WTC11 (cell line): Measurements from ENCODE around the gene LRRC8C. TPM values are rescaled to one million over a fixed set of nuclear protein-coding genes. Genes with fewer than 3 reads are reported as not detected.

Source experiments
- ATAC-seq: fragments of 200-7000 bp; cut with Tn5 transposase; 2 replicates; pipeline ENCODE4 v1.10.0; 2021; ENCODE audit warnings: mild to moderate bottlenecking, moderate library complexity
- CTCF ChIA-PET: fragments of 300-600 bp; sonication (Branson Sonifier 250); formaldehyde crosslinking; loops from one replicate; lab custom pipeline; 2021; ENCODE audit warnings: antibody characterized with exemption; lab: Charles Lee
- POLR2A ChIA-PET: fragments of 350-600 bp; sonication (Branson Sonifier 250); formaldehyde crosslinking; loops from one replicate; lab custom pipeline; 2021; ENCODE audit warnings: antibody characterized with exemption; lab: Charles Lee
- DNase-seq: peaks from one replicate; pipeline ENCODE4 v3.0.0; 2021; ENCODE audit warnings: low spot score
- H3K27ac Mint-ChIP-seq: 2 replicates; pipeline ENCODE4 v1.8.0; 2021; ENCODE audit warnings: mixed read lengths
- H3K27me3 Mint-ChIP-seq: 2 replicates; pipeline ENCODE4 v1.8.0; 2021; ENCODE audit warnings: low read depth, mild to moderate bottlenecking, moderate library complexity, mixed read lengths
- H3K36me3 Mint-ChIP-seq: 2 replicates; pipeline ENCODE4 v1.8.0; 2021; ENCODE audit warnings: mixed read lengths
- H3K4me1 Mint-ChIP-seq: 2 replicates; pipeline ENCODE4 v1.8.0; 2022; ENCODE audit warnings: mixed read lengths
- H3K4me3 Mint-ChIP-seq: 2 replicates; pipeline ENCODE4 v1.8.0; 2021; ENCODE audit warnings: mild to moderate bottlenecking, moderate library complexity, mixed read lengths
- H3K9me3 Mint-ChIP-seq: 2 replicates; pipeline ENCODE4 v1.8.0; 2021; ENCODE audit warnings: mixed read lengths
- CBFB ChIP-seq: sonication (generic); formaldehyde crosslinking; IDR thresholded peaks from 2 replicates; pipeline ENCODE4 v1.8.1; 2022; ENCODE audit warnings: mild to moderate bottlenecking, low read depth, missing genetic modification reagents
- EMX1 ChIP-seq: fragments of 250-450 bp; sonication (Bioruptor Pico); IDR thresholded peaks from 2 replicates; pipeline ENCODE4 v1.8.0; 2021; ENCODE audit warnings: mild to moderate bottlenecking
- ESRRA ChIP-seq: sonication (generic); formaldehyde crosslinking; IDR thresholded peaks from 2 replicates; pipeline ENCODE4 v1.8.1; 2022; ENCODE audit warnings: mild to moderate bottlenecking, missing genetic modification reagents, borderline replicate concordance
- GABPB1 ChIP-seq: sonication (generic); formaldehyde crosslinking; IDR thresholded peaks from 2 replicates; pipeline ENCODE4 v1.8.1; 2023; ENCODE audit warnings: mild to moderate bottlenecking, missing genetic modification reagents
- MYBL2 ChIP-seq: sonication (generic); formaldehyde crosslinking; IDR thresholded peaks from 2 replicates; pipeline ENCODE4 v1.8.1; 2023; ENCODE audit warnings: mild to moderate bottlenecking, moderate library complexity, missing genetic modification reagents
- NFATC4 ChIP-seq: fragments of 250-450 bp; sonication (Bioruptor Pico); IDR thresholded peaks from 2 replicates; pipeline ENCODE4 v1.9.0; 2021; ENCODE audit warnings: mild to moderate bottlenecking
- PRRX2 ChIP-seq: fragments of 250-450 bp; sonication (Bioruptor Pico); IDR thresholded peaks from 2 replicates; pipeline ENCODE4 v1.8.0; 2021; ENCODE audit warnings: mild to moderate bottlenecking
- RELA ChIP-seq: sonication (generic); formaldehyde crosslinking; IDR thresholded peaks from 2 replicates; pipeline ENCODE4 v1.8.1; 2022; ENCODE audit warnings: missing genetic modification reagents, mild to moderate bottlenecking, borderline replicate concordance
- SMAD3 ChIP-seq: sonication (generic); formaldehyde crosslinking; IDR thresholded peaks from 2 replicates; pipeline ENCODE4 v1.8.0; 2022; ENCODE audit warnings: missing genetic modification reagents, mild to moderate bottlenecking, borderline replicate concordance
- SOX15 ChIP-seq: fragments of 250-450 bp; sonication (Bioruptor Pico); IDR thresholded peaks from 2 replicates; pipeline ENCODE4 v1.9.0; 2021; ENCODE audit warnings: mild to moderate bottlenecking
- SP1 ChIP-seq: sonication (generic); formaldehyde crosslinking; conservative IDR thresholded peaks from 2 replicates; pipeline ENCODE4 v1.8.1; 2022; ENCODE audit warnings: missing genetic modification reagents
- TEAD4 ChIP-seq: sonication (generic); formaldehyde crosslinking; IDR thresholded peaks from 2 replicates; pipeline ENCODE4 v1.8.0; 2022; ENCODE audit warnings: mild to moderate bottlenecking, missing genetic modification reagents
- TP53 ChIP-seq: sonication (generic); formaldehyde crosslinking; IDR thresholded peaks from 2 replicates; pipeline ENCODE4 v1.8.1; 2023; ENCODE audit warnings: mild to moderate bottlenecking, missing genetic modification reagents
- ZNF263 ChIP-seq: sonication (generic); formaldehyde crosslinking; IDR thresholded peaks from 2 replicates; pipeline ENCODE4 v1.8.1; 2022; ENCODE audit warnings: low read depth, mild to moderate bottlenecking, moderate library complexity, missing genetic modification reagents
- ZNF396 ChIP-seq: fragments of 250-450 bp; sonication (Bioruptor Pico); IDR thresholded peaks from 2 replicates; pipeline ENCODE4 v1.8.0; 2021; ENCODE audit warnings: mild to moderate bottlenecking, moderate library complexity, borderline replicate concordance
- total RNA-seq: library from RNA; stranded (reverse); gene quantifications from 3 replicates; pipeline ENCODE4 v1.2.3, GENCODE V29; 2021
- TF ChIP-seq, protein P1 (sequence below): sonication (generic); formaldehyde crosslinking; IDR thresholded peaks from 2 replicates; pipeline ENCODE4 v1.8.0; 2023; ENCODE audit warnings: mild to moderate bottlenecking, missing genetic modification reagents
- TF ChIP-seq, protein P2 (sequence below): sonication (generic); formaldehyde crosslinking; IDR thresholded peaks from 2 replicates; pipeline ENCODE4 v1.8.1; 2022; ENCODE audit warnings: missing genetic modification reagents, borderline replicate concordance
- TF ChIP-seq, protein P3 (sequence below): sonication (generic); formaldehyde crosslinking; IDR thresholded peaks from 2 replicates; pipeline ENCODE4 v1.8.1; 2023; ENCODE audit warnings: mild to moderate bottlenecking, missing genetic modification reagents, borderline replicate concordance
- TF ChIP-seq, protein P4 (sequence below): sonication (generic); formaldehyde crosslinking; IDR thresholded peaks from 2 replicates; pipeline ENCODE4 v1.8.1; 2022; ENCODE audit warnings: low read depth, missing genetic modification reagents, borderline replicate concordance
- TF ChIP-seq, protein P5 (sequence below): sonication (generic); formaldehyde crosslinking; IDR thresholded peaks from 2 replicates; pipeline ENCODE4 v1.8.0; 2022; ENCODE audit warnings: mild to moderate bottlenecking, missing genetic modification reagents
- TF ChIP-seq, protein P6 (sequence below): fragments of 250-450 bp; sonication (Bioruptor Pico); IDR thresholded peaks from 2 replicates; pipeline ENCODE4 v1.8.0; 2021; ENCODE audit warnings: mild to moderate bottlenecking
- TF ChIP-seq, protein P7 (sequence below): sonication (generic); formaldehyde crosslinking; IDR thresholded peaks from 2 replicates; pipeline ENCODE4 v1.8.0; 2022; ENCODE audit warnings: mild to moderate bottlenecking, missing genetic modification reagents

LRRC8C gene
- total RNA-seq, 1 experiment from 2014 or later = 1.8 TPM

DNA sequence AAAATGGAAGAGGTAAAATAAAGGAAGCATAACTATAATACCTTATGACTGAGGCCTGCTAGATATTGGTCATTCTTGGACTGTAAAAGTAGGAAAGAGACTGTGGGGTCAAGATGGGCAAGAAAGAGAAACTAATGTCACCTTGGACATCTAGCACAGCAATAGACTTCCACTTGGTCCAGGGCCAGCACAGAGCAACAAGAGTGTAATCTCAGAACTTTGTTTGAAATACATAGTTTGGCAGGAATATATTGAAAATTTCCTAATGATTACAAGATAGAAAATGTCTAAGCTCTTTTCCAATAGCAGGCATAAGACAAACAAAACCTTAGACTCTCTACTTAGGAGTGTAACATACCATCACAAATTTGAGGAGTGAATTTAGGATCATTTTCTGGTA lies 4.6 kb downstream of the LRRC8C start:
- CTCF ChIA-PET = no interaction called here
- ATAC-seq = no peak

DNA sequence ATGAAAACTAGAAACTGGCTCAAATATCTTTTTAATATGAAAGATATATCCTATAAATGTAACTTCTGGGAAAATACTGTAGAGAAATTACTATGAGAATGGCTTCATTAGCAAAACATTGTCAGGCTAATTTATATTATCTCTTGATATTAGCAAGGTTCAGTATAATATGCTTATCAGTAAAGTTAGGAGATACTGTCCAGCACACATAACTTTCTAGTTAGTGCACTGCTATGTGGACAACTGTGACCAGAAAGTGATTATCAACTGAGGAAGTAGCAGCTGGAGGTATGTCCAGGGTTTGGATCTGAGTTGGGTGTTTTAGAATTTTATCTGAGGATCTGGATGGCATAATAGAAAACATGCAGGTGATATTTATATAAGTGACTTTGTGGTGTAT lies 7.5 kb downstream of the LRRC8C start:
- H3K27me3 Mint-ChIP-seq = peaks cover 7% of the 10 kb centered on the region
- no peaks in the 10 kb centered on the region for H3K4me1 Mint-ChIP-seq
- H3K4me3 Mint-ChIP-seq = no peak overlapping the region
- H3K27ac Mint-ChIP-seq = no peak overlapping the region
- H3K9me3 Mint-ChIP-seq = peaks cover 5% of the 10 kb centered on the region; the same call in 1 of the 2 replicates
- ChIA-PET POLR2A (no interaction called here), CTCF (no interaction called here)
- no peaks in the 10 kb centered on the region; the same call in 1 of the 2 replicates for H3K36me3 Mint-ChIP-seq
- DNase-seq = no peak
- ATAC-seq = no peak
- TF ChIP-seq SP1 (CRISPR knock-in tag) = no peak
- TF ChIP-seq ZNF396 (CRISPR knock-in tag) = no peak
- TF ChIP-seq NFATC4 = no peak
- TF ChIP-seq, protein P1, sequence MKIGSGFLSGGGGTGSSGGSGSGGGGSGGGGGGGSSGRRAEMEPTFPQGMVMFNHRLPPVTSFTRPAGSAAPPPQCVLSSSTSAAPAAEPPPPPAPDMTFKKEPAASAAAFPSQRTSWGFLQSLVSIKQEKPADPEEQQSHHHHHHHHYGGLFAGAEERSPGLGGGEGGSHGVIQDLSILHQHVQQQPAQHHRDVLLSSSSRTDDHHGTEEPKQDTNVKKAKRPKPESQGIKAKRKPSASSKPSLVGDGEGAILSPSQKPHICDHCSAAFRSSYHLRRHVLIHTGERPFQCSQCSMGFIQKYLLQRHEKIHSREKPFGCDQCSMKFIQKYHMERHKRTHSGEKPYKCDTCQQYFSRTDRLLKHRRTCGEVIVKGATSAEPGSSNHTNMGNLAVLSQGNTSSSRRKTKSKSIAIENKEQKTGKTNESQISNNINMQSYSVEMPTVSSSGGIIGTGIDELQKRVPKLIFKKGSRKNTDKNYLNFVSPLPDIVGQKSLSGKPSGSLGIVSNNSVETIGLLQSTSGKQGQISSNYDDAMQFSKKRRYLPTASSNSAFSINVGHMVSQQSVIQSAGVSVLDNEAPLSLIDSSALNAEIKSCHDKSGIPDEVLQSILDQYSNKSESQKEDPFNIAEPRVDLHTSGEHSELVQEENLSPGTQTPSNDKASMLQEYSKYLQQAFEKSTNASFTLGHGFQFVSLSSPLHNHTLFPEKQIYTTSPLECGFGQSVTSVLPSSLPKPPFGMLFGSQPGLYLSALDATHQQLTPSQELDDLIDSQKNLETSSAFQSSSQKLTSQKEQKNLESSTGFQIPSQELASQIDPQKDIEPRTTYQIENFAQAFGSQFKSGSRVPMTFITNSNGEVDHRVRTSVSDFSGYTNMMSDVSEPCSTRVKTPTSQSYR (CRISPR knock-in tag) = no peak
- no peak for TF ChIP-seq TEAD4 (CRISPR knock-in tag)
- TF ChIP-seq, protein P2, sequence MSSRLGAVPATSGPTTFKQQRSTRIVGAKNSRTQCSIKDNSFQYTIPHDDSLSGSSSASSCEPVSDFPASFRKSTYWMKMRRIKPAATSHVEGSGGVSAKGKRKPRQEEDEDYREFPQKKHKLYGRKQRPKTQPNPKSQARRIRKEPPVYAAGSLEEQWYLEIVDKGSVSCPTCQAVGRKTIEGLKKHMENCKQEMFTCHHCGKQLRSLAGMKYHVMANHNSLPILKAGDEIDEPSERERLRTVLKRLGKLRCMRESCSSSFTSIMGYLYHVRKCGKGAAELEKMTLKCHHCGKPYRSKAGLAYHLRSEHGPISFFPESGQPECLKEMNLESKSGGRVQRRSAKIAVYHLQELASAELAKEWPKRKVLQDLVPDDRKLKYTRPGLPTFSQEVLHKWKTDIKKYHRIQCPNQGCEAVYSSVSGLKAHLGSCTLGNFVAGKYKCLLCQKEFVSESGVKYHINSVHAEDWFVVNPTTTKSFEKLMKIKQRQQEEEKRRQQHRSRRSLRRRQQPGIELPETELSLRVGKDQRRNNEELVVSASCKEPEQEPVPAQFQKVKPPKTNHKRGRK (CRISPR knock-in tag) = no peak
- no peak for TF ChIP-seq CBFB (CRISPR knock-in tag)
- TF ChIP-seq, protein P3, sequence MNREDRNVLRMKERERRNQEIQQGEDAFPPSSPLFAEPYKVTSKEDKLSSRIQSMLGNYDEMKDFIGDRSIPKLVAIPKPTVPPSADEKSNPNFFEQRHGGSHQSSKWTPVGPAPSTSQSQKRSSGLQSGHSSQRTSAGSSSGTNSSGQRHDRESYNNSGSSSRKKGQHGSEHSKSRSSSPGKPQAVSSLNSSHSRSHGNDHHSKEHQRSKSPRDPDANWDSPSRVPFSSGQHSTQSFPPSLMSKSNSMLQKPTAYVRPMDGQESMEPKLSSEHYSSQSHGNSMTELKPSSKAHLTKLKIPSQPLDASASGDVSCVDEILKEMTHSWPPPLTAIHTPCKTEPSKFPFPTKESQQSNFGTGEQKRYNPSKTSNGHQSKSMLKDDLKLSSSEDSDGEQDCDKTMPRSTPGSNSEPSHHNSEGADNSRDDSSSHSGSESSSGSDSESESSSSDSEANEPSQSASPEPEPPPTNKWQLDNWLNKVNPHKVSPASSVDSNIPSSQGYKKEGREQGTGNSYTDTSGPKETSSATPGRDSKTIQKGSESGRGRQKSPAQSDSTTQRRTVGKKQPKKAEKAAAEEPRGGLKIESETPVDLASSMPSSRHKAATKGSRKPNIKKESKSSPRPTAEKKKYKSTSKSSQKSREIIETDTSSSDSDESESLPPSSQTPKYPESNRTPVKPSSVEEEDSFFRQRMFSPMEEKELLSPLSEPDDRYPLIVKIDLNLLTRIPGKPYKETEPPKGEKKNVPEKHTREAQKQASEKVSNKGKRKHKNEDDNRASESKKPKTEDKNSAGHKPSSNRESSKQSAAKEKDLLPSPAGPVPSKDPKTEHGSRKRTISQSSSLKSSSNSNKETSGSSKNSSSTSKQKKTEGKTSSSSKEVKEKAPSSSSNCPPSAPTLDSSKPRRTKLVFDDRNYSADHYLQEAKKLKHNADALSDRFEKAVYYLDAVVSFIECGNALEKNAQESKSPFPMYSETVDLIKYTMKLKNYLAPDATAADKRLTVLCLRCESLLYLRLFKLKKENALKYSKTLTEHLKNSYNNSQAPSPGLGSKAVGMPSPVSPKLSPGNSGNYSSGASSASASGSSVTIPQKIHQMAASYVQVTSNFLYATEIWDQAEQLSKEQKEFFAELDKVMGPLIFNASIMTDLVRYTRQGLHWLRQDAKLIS (CRISPR knock-in tag) = no peak
- no peak for TF ChIP-seq GABPB1
- TF ChIP-seq, protein P4, sequence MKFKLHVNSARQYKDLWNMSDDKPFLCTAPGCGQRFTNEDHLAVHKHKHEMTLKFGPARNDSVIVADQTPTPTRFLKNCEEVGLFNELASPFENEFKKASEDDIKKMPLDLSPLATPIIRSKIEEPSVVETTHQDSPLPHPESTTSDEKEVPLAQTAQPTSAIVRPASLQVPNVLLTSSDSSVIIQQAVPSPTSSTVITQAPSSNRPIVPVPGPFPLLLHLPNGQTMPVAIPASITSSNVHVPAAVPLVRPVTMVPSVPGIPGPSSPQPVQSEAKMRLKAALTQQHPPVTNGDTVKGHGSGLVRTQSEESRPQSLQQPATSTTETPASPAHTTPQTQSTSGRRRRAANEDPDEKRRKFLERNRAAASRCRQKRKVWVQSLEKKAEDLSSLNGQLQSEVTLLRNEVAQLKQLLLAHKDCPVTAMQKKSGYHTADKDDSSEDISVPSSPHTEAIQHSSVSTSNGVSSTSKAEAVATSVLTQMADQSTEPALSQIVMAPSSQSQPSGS (CRISPR knock-in tag) = no peak
- TF ChIP-seq, protein P5, sequence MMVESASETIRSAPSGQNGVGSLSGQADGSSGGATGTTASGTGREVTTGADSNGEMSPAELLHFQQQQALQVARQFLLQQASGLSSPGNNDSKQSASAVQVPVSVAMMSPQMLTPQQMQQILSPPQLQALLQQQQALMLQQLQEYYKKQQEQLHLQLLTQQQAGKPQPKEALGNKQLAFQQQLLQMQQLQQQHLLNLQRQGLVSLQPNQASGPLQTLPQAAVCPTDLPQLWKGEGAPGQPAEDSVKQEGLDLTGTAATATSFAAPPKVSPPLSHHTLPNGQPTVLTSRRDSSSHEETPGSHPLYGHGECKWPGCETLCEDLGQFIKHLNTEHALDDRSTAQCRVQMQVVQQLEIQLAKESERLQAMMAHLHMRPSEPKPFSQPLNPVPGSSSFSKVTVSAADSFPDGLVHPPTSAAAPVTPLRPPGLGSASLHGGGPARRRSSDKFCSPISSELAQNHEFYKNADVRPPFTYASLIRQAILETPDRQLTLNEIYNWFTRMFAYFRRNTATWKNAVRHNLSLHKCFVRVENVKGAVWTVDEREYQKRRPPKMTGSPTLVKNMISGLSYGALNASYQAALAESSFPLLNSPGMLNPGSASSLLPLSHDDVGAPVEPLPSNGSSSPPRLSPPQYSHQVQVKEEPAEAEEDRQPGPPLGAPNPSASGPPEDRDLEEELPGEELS (CRISPR knock-in tag) = no peak
- no peak for TF ChIP-seq PRRX2 (CRISPR knock-in tag)
- TF ChIP-seq TP53 = no peak
- no peak for TF ChIP-seq ESRRA (CRISPR knock-in tag)
- no peak for TF ChIP-seq EMX1 (CRISPR knock-in tag)
- no peak for TF ChIP-seq MYBL2

More for the DNA sequence above, 4.6 kb downstream of the LRRC8C start:
- Mint-ChIP-seq H3K4me3 (no peak overlapping the region), H3K9me3 (no peaks in the 10 kb centered on the region), H3K36me3 (no peaks in the 10 kb centered on the region), H3K4me1 (peaks cover 11% of the 10 kb centered on the region), H3K27ac (no peak overlapping the region), H3K27me3 (peaks cover 27% of the 10 kb centered on the region)
- no peak for DNase-seq
- no peak for TF ChIP-seq EMX1 (CRISPR knock-in tag)
- TF ChIP-seq SOX15 = no peak
- TF ChIP-seq, protein P6, sequence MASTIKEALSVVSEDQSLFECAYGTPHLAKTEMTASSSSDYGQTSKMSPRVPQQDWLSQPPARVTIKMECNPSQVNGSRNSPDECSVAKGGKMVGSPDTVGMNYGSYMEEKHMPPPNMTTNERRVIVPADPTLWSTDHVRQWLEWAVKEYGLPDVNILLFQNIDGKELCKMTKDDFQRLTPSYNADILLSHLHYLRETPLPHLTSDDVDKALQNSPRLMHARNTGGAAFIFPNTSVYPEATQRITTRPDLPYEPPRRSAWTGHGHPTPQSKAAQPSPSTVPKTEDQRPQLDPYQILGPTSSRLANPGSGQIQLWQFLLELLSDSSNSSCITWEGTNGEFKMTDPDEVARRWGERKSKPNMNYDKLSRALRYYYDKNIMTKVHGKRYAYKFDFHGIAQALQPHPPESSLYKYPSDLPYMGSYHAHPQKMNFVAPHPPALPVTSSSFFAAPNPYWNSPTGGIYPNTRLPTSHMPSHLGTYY (CRISPR knock-in tag) = no peak
- no peak for TF ChIP-seq RELA
- TF ChIP-seq, protein P7, sequence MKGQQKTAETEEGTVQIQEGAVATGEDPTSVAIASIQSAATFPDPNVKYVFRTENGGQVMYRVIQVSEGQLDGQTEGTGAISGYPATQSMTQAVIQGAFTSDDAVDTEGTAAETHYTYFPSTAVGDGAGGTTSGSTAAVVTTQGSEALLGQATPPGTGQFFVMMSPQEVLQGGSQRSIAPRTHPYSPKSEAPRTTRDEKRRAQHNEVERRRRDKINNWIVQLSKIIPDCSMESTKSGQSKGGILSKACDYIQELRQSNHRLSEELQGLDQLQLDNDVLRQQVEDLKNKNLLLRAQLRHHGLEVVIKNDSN (CRISPR knock-in tag) = no peak
- no peak for TF ChIP-seq SMAD3
- no peak for TF ChIP-seq GABPB1
- TF ChIP-seq TEAD4 (CRISPR knock-in tag) = no peak
- TF ChIP-seq ZNF263 = no peak
- POLR2A ChIA-PET = no interaction called here
